ENCODE results near the gene TMEM212. TPM values are rescaled to one million over a fixed set of nuclear protein-coding genes. Genes with fewer than 3 reads are reported as not detected.
"Not testable (repeated sequence)": the region's sequence is repeated elsewhere in the genome, so short reads cannot be mapped to it uniquely, and the experiment has no call there.

The TMEM212 gene
- total RNA-seq, 2 experiments from 2014 or later, result not detected

DNA sequence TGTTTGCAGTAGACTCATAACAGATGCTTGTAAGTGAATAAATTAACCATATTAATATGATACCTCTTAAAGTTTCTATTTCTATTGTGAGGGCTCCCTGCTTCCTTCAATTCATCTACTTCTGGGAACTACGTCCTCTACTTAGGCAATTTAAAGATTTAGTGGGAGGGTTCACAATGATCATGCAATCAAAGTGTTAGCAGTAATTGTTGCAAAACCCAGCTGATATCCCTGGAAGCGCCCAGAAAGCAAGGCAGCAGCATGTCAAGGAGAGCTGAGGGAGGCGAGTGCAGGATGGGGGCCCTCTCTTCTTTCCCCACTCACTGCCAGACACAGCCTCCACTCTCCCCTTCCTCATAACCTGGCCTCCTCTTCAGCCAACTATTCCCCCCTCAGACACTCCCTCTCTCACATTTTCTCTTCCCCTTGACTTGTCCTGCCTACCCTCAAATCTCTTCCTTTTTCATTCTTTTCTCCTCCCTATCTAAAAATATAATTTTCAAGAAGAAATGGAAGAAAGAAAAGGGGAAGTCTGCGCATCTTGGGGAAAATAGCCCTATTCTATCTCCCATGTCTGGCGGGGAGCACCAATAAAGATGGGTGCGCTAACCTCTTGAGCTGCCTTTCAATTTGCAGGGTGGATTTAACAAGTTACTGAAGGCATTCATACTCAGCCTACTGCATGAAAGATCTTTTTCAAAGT lies 6.6 kb downstream of the TMEM212 start:
- POLR2A ChIA-PET, result no interaction called here
- Mint-ChIP-seq H3K4me3 (no peak overlapping the region), H3K36me3 (ENCODE audit: low read depth) (peaks cover 2% of the 10 kb centered on the region), H3K9me3 (ENCODE audit: insufficient read depth) (peaks cover 15% of the 10 kb centered on the region), H3K27ac (no peak overlapping the region), H3K27me3 (ENCODE audit: low read depth) (peaks cover 9% of the 10 kb centered on the region), H3K4me1 (ENCODE audit: low read depth) (peaks cover 24% of the 10 kb centered on the region)
- CTCF ChIA-PET, result no interaction called here
- DNase-seq (no peak), ATAC-seq (no peak)

DNA sequence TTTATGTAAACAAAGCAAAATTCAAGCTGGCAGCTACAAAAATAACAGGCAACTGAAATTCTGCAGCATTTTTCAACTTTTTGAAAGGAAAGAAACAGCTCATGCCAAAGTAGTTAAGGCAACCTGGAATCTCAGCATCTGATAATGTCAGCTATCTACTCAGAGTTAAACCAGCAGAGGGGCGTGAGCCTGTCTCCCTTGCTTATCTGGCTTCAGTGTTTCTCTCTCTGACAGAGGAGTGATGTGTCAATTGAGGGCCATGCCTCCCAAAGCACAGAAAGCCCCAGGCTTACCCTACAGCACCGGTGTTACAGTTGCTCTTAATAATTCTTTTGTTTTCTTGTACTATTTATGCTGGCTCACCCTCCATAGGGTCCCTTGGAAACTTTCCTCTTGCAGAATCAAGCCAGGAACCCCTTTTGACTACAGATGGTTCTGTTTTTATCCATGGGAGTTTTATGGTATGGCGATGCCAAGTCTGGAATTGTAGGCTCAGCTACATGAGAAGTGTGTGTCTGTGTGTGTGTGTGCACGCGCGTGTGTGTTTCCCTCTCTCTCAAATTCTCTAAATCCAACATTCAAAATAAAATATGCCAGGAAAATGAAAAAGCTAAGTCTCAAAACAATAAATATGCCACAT lies 7.3 kb downstream of the TMEM212 start:
- ATAC-seq, result no peak
- Mint-ChIP-seq H3K36me3 (ENCODE audit: low read depth) (peaks cover 2% of the 10 kb centered on the region), H3K9me3 (ENCODE audit: insufficient read depth) (peaks cover 15% of the 10 kb centered on the region), H3K27me3 (ENCODE audit: low read depth) (peaks cover 9% of the 10 kb centered on the region), H3K4me3 (no peak overlapping the region), H3K4me1 (ENCODE audit: low read depth) (peaks cover 23% of the 10 kb centered on the region), H3K27ac (no peak overlapping the region)
- CTCF ChIA-PET, result no interaction called here
- DNase-seq, result no peak
- POLR2A ChIA-PET, result no interaction called here

DNA sequence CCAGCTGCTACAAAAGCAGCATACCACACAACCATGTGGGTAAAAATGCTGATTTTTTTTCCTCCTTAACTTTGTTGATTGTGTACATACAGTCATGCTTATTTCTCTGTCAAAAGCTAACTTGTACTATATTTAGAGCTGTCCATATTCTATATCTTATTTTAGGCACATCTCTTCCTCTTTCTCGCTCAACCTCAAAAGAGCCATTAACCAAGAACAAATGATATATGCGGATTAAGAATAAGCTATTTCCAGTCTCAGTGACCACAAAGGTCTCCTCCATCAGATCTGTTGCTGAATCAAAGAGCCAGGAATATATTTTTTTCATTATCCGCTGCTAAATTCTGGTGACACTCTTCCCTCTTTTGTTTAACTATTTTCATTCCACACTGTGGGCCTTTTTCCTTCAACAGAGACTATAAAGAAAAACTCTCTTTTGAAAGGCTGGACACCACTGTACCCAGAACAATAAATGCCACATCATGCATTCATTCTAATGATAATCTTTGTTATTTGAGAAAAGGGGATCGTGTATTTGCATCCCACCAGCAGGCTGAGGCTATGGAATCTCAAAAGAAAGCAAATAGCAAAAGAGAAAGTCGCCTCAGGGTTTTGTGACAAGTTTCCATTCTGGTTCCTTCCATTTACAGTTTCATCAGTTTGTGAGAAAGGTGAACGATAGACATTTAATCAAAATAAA lies 8.0 kb downstream of the TMEM212 start:
- H3K27ac Mint-ChIP-seq, result no peak overlapping the region
- H3K4me3 Mint-ChIP-seq, result no peak overlapping the region
- ATAC-seq (no peak), DNase-seq (no peak)
- peaks cover 17% of the 10 kb centered on the region for H3K4me1 Mint-ChIP-seq (ENCODE audit: low read depth)
- H3K27me3 Mint-ChIP-seq (ENCODE audit: low read depth), result peaks cover 9% of the 10 kb centered on the region
- H3K9me3 Mint-ChIP-seq (ENCODE audit: insufficient read depth), result peaks cover 22% of the 10 kb centered on the region
- POLR2A ChIA-PET, result no interaction called here
- H3K36me3 Mint-ChIP-seq (ENCODE audit: low read depth), result peaks cover 2% of the 10 kb centered on the region
- CTCF ChIA-PET, result no interaction called here

DNA sequence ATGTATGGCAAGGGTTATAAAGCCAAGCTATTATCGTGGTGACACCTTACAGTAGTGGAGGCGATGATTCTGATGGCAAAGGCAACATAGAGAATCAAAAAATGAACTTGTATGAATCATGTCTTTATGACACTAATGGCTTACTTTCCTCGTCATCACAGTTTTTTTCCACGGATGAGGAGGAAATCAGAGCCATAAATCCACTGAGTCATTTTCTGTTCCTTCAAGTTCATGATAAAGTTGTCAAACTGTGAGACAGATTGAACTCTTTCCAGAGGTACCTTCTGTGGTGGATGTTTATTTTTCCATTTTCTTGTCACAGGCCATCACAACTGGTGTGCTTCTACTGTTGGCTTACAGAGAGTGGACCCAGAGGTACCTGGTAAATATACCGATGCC lies 8.5 kb downstream of the TMEM212 start:
- peaks cover 22% of the 10 kb centered on the region for H3K9me3 Mint-ChIP-seq (ENCODE audit: insufficient read depth)
- H3K4me1 Mint-ChIP-seq (ENCODE audit: low read depth), result peaks cover 11% of the 10 kb centered on the region
- POLR2A ChIA-PET, result no interaction called here
- no peak for DNase-seq
- CTCF ChIA-PET, result no interaction called here
- H3K36me3 Mint-ChIP-seq (ENCODE audit: low read depth), result peaks cover 2% of the 10 kb centered on the region
- ATAC-seq, result no peak
- no peak overlapping the region for H3K4me3 Mint-ChIP-seq
- H3K27ac Mint-ChIP-seq, result no peak overlapping the region
- H3K27me3 Mint-ChIP-seq (ENCODE audit: low read depth), result peaks cover 9% of the 10 kb centered on the region

DNA sequence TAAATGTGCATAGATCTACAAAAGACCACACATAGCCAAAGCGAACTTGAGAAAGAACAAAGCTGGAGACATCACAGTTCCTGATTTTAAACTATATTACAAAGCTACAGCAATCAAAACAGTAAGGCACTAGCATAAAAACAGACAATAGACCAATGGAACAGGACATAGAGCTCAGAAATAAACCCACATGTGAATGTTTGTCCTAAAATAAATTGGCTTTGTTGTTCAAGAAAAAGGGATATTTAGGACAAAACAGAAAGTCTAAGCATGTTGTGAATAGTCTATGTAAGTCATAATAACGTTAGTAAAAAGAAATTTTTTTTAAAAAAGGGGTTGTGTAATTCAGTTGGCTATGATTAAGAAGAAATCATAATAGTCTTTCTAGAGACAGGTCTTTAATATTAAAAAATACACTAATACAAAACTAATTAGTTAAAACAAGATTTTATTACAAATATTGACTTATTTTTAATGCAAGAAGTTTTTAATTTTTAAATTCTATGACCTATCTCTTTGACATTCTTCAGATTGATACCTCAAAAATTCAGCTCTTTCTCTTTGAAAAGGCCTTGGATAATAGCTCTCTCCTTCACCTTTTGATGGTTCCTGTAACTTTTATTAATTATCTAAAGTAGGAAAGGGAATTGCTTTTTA lies 11.6 kb downstream of the TMEM212 start:
- peaks cover 27% of the 10 kb centered on the region for H3K9me3 Mint-ChIP-seq (ENCODE audit: insufficient read depth)
- POLR2A ChIA-PET, result no interaction called here

DNA sequence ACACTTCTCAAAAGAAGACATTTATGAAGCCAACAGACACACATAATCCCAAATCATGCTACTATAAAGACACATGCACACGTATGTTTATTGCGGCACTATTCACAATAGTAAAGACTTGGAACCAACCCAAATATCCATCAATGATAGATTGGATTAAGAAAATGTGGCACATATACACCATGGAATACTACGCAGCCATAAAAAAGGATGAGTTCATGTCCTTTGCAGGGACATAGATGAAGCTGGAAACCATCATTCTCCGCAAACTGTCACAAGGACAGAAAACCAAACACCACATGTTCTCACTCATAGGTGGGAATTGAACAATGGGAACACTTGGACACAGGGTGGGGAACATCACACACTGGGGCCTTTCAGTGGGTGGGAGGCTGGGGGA lies 15.6 kb downstream of the TMEM212 start:
- ATAC-seq; H3K27ac Mint-ChIP-seq; CTCF ChIA-PET; H3K4me1 Mint-ChIP-seq (ENCODE audit: low read depth); H3K4me3 Mint-ChIP-seq; DNase-seq; H3K36me3 Mint-ChIP-seq (ENCODE audit: low read depth); POLR2A ChIA-PET: not testable (repeated sequence)
- Mint-ChIP-seq H3K9me3 (ENCODE audit: insufficient read depth) (peaks cover 21% of the 10 kb centered on the region), H3K27me3 (ENCODE audit: low read depth) (peaks cover 12% of the 10 kb centered on the region)

More for the DNA sequence above, 11.6 kb downstream of the TMEM212 start:
- H3K36me3 Mint-ChIP-seq (ENCODE audit: low read depth), result peaks cover 2% of the 10 kb centered on the region
- CTCF ChIA-PET, result interaction anchor here (1.0 kb wide), 1 partner anchor 13 kb away, joined by 3 read pairs; no protein-coding TSS in a partner anchor
- DNase-seq (no peak), ATAC-seq (no peak)
- peaks cover 9% of the 10 kb centered on the region for H3K27me3 Mint-ChIP-seq (ENCODE audit: low read depth)
- H3K4me3 Mint-ChIP-seq, result no peak overlapping the region
- H3K27ac Mint-ChIP-seq, result no peak overlapping the region
- no peaks in the 10 kb centered on the region for H3K4me1 Mint-ChIP-seq (ENCODE audit: low read depth)

DNA sequence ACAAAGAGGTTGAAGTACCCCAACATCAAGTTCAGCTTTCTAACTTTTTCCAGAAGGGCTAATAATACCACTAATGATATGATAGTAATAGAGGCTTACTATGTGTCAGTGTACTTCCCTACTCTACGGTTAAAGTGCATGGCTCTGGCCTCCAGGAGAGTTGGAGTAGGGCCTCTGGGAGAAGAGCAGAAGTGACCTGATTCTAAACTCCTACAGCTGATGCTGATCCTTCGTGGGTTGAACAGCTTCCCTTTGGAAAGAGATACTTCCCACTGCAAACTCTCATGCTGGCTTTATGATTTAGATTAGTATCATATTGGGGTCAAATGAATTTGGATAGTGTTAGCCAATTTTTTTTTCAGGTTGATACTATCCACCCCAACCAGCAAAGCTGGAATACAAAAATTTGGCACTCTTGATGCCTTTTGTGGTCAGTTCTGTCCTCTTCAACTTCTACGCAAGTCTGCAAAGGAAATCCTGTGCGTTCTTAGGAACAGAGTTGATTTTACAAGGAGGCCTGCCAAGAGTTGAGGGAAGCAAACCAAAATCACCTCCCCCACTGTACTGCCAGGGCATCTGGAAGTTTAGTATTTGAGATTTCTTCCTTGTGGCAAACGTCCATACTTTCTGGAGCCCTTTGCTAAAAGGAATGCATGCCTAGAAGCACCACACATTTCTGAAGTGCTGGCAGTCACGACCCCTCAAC lies 17.8 kb downstream of the TMEM212 start:
- ATAC-seq (no peak), DNase-seq (no peak)
- Mint-ChIP-seq H3K27ac (no peak overlapping the region), H3K27me3 (ENCODE audit: low read depth) (peaks cover 15% of the 10 kb centered on the region), H3K9me3 (ENCODE audit: insufficient read depth) (peaks cover 7% of the 10 kb centered on the region), H3K4me1 (ENCODE audit: low read depth) (no peaks in the 10 kb centered on the region), H3K4me3 (no peak overlapping the region), H3K36me3 (ENCODE audit: low read depth) (no peaks in the 10 kb centered on the region)
- POLR2A ChIA-PET, result no interaction called here
- CTCF ChIA-PET, result no interaction called here

DNA sequence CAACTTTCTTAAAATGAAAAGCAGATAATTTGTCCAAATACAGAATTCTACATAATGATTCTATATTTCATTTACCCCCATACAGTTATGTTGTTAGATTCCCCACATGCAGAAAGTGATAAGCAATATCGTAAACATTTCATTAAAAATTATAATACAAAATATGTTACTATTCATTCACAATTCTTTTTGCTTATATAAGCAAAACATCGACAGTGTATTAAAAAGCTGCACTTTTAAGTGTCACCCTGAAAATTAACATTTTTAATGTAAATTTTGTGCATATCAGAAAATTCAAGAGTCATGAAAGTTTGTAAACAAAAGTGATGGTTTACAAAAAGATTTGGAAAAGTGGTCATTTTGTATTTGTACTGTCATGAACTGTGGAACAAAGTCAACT lies 19.2 kb downstream of the TMEM212 start:
- ATAC-seq (no peak), DNase-seq (no peak)
- POLR2A ChIA-PET, result no interaction called here
- Mint-ChIP-seq H3K9me3 (ENCODE audit: insufficient read depth) (no peaks in the 10 kb centered on the region), H3K4me1 (ENCODE audit: low read depth) (no peaks in the 10 kb centered on the region), H3K27me3 (ENCODE audit: low read depth) (peaks cover 15% of the 10 kb centered on the region), H3K27ac (no peak overlapping the region), H3K4me3 (no peak overlapping the region), H3K36me3 (ENCODE audit: low read depth) (no peaks in the 10 kb centered on the region)
- CTCF ChIA-PET, result no interaction called here

DNA sequence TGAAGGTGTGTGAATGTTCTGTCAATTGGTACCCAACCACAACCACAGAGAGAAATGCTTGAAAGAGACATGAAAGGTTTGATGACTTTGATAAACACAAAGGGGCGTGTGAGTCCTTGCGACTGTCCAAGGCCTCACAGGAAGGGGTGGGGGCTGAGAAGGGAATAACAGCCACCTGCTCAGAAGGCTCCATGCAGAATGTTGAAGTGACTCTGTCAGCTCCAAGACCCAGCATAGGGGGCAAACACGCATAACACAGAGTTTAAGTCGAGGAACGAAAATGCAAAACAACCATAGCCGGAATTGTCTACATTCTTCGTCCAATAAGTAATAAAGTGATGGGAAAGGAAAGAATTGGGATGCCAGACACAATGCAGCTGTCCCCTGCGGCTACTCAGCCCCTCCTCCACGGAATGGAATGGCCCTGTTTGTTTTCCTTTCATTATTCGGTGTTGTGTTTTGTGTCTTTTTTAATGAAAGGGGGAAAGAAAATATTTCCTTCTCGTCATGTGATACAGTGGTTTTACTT lies 19.9 kb downstream of the TMEM212 start:
- no peaks in the 10 kb centered on the region for H3K36me3 Mint-ChIP-seq (ENCODE audit: low read depth)
- no peak for DNase-seq
- ATAC-seq, result no peak
- no peak overlapping the region for H3K27ac Mint-ChIP-seq
- ChIA-PET CTCF (no interaction called here), POLR2A (no interaction called here)
- H3K27me3 Mint-ChIP-seq (ENCODE audit: low read depth), result peaks cover 11% of the 10 kb centered on the region
- no peak overlapping the region for H3K4me3 Mint-ChIP-seq
- no peaks in the 10 kb centered on the region for H3K9me3 Mint-ChIP-seq (ENCODE audit: insufficient read depth)
- H3K4me1 Mint-ChIP-seq (ENCODE audit: low read depth), result no peaks in the 10 kb centered on the region

DNA sequence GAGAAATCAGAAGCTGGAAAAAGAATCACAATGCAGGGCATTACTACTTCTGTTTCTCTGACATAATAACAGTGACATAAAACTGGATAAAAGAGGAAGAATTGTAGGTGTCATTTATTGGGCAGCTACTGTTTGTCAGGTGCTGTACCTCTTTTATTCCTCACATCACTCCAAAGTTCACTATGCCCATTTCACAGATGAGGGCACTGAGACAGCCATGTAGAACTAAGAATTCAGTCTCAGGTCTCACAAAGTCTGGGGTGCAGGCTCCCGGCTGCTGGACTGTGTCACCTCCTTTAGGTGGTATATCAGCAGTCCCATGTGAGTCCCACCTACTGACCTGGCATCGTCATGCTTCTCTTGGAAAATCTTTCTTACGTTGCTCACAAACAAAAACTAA lies 20.8 kb downstream of the TMEM212 start:
- ATAC-seq (no peak), DNase-seq (no peak)
- Mint-ChIP-seq H3K36me3 (ENCODE audit: low read depth) (no peaks in the 10 kb centered on the region), H3K27ac (no peak overlapping the region), H3K27me3 (ENCODE audit: low read depth) (peaks cover 11% of the 10 kb centered on the region), H3K4me3 (no peak overlapping the region), H3K4me1 (ENCODE audit: low read depth) (no peaks in the 10 kb centered on the region), H3K9me3 (ENCODE audit: insufficient read depth) (no peaks in the 10 kb centered on the region)
- POLR2A ChIA-PET, result no interaction called here
- CTCF ChIA-PET, result no interaction called here

DNA sequence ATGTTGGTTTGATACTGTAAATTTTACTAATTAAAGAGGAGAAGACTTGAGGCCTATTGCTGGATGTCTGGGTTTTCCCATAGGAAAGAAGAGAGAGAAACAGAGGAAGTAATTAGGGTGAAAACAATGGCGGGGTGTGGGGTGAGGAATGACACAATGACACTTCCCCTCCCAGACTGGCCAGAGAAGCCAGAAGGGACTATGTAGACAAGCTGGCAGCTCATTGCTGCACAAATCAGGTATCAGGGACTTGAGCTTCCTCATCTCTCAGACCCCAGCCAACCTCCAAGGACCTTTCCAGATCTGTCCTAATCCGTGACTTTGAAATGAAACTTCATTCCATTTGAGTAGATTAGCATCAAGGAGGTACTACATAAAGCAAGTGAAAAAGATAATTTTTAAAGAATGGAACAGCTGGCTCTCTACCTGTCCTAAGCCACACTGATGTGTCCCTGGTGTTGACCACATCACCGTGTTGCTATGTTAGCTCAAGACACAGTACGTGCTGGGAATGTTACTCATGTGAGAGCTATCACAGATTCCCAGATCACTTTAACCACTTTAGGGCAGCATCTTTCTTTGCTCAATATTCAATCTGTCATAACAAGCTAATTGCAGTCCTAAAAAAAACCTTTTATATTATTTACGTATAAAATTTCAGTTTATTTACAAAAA lies 22.2 kb downstream of the TMEM212 start:
- ChIA-PET POLR2A (interaction anchor here (1.2 kb wide), 1 partner anchor 9 kb away, joined by 3 read pairs; no protein-coding TSS in a partner anchor), CTCF (no interaction called here)

More for the DNA sequence above, 22.2 kb downstream of the TMEM212 start:
- ATAC-seq, result no peak
- no peaks in the 10 kb centered on the region for H3K9me3 Mint-ChIP-seq (ENCODE audit: insufficient read depth)
- peaks cover 11% of the 10 kb centered on the region for H3K27me3 Mint-ChIP-seq (ENCODE audit: low read depth)
- no peak for DNase-seq
- H3K4me3 Mint-ChIP-seq, result no peak overlapping the region
- no peaks in the 10 kb centered on the region for H3K36me3 Mint-ChIP-seq (ENCODE audit: low read depth)
- H3K27ac Mint-ChIP-seq, result no peak overlapping the region
- H3K4me1 Mint-ChIP-seq (ENCODE audit: low read depth), result no peaks in the 10 kb centered on the region
